GM12874 (cell line): Measurements from ENCODE around the gene ATP4A.

Experiments
- TF ChIP-seq, protein P1 (sequence below): IDR thresholded peaks from 2 replicates; pipeline ENCODE4 v1.5.1; 2011; ENCODE audit warnings: low read depth, mild to moderate bottlenecking, control low read depth, low read length, moderate library complexity; ENCODE audit not compliant: insufficient read depth

The ATP4A gene

GRCh38 chr19:35544110-35544802 lies 19.2 kb downstream of the ATP4A start:
- TF ChIP-seq, protein P1, sequence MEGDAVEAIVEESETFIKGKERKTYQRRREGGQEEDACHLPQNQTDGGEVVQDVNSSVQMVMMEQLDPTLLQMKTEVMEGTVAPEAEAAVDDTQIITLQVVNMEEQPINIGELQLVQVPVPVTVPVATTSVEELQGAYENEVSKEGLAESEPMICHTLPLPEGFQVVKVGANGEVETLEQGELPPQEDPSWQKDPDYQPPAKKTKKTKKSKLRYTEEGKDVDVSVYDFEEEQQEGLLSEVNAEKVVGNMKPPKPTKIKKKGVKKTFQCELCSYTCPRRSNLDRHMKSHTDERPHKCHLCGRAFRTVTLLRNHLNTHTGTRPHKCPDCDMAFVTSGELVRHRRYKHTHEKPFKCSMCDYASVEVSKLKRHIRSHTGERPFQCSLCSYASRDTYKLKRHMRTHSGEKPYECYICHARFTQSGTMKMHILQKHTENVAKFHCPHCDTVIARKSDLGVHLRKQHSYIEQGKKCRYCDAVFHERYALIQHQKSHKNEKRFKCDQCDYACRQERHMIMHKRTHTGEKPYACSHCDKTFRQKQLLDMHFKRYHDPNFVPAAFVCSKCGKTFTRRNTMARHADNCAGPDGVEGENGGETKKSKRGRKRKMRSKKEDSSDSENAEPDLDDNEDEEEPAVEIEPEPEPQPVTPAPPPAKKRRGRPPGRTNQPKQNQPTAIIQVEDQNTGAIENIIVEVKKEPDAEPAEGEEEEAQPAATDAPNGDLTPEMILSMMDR = no peak

- TF ChIP-seq, protein P1 = no peak
Measured at GRCh38 chr19:35543280-35544109, 20.0 kb downstream of the ATP4A start.

DNA sequence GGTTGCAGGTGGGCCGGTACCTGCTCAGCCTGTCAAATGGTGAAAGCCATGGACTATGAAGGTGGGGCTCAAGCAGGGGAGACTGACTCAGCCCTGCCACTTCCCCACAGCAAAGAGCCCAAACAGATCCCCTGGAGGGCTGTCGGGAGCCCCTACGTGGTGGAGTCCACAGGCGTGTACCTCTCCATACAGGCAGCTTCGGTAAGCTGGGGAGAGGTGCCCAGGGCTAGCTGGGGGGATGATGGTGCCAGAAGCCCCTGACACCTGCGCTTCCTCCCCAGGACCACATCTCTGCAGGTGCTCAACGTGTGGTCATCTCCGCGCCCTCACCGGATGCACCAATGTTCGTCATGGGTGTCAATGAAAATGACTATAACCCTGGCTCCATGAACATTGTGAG lies 21.2 kb downstream of the ATP4A start:
- TF ChIP-seq, protein P1 = no peak

GRCh38 chr19:35540356-35540927 lies 23.0 kb downstream of the ATP4A start:
- TF ChIP-seq, protein P1 = no peak

- TF ChIP-seq, protein P1 = no peak
Measured at GRCh38 chr19:35539850-35540249, 23.6 kb downstream of the ATP4A start.

DNA sequence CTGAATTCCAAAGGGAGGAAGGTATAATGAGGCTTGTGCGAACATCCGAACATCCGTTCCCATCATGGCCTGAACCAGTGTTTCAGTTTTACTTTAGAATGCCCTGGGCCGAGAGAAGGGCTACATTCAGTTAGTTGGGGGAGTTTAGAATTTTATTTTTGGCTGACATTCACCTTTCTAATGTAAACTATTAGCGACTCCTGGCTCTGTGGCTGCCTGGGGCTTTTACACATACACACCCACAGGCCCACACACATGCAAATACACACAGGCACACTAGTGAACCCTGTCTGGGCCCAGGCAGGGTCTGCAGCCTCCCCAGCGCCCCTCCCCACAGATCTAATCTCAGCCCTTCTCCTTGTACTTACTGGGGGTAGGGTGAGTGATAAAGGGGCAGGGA lies 24.1 kb downstream of the ATP4A start:
- TF ChIP-seq, protein P1 = no peak

- TF ChIP-seq, protein P1 = no peak
Measured at GRCh38 chr19:35534803-35535480, 28.5 kb downstream of the ATP4A start.
